DOHH2 (cell line): ENCODE measurements around the gene UBE2I.

Experiments
- CTCF ChIP-seq: fragments of 200-600 bp; sonication (generic); IDR thresholded peaks from one replicate; pipeline ENCODE4 v1.5.1; 2014; ENCODE audit warnings: antibody characterized with exemption, mild to moderate bottlenecking, low read depth, low read length; ENCODE audit not compliant: poor library complexity, severe bottlenecking
- EZH2phosphoT487 ChIP-seq: fragments of 200-600 bp; sonication (generic); IDR thresholded peaks from 2 replicates; pipeline ENCODE4 v1.6.1; 2017; ENCODE audit warnings: borderline replicate concordance, mild to moderate bottlenecking, antibody characterized with exemption, low read length, moderate library complexity, mixed read lengths

- TF ChIP-seq CTCF (no peak), EZH2phosphoT487 (no peak)
These were observed 58.2 kb downstream of the UBE2I start for GRCh38 chr16:1367486-1368174.
